Progenitor cell of endocrine pancreas (in vitro differentiated cells): ENCODE results near the gene GPR149. TPM values are rescaled to one million over a fixed set of nuclear protein-coding genes. Genes with fewer than 3 reads are reported as not detected.

Experiments used
- DNase-seq: peaks from one replicate; pipeline ENCODE4 v3.0.0; 2021; ENCODE audit warnings: low spot score; ENCODE audit not compliant: unreplicated experiment
- H3K27ac Mint-ChIP-seq: 2 replicates; pipeline ENCODE4 v1.8.0; 2021; ENCODE audit warnings: mild to moderate bottlenecking, moderate library complexity, mixed read lengths
- H3K27me3 Mint-ChIP-seq: 2 replicates; pipeline ENCODE4 v1.8.0; 2021; ENCODE audit warnings: mixed read lengths
- H3K36me3 Mint-ChIP-seq: 2 replicates; pipeline ENCODE4 v1.8.0; 2022; ENCODE audit warnings: mixed read lengths; ENCODE audit not compliant: insufficient read depth
- H3K4me1 Mint-ChIP-seq: 2 replicates; pipeline ENCODE4 v1.8.0; 2021; ENCODE audit warnings: low read depth, mixed read lengths
- H3K4me3 Mint-ChIP-seq: 2 replicates; pipeline ENCODE4 v1.8.0; 2021; ENCODE audit warnings: low read depth, mild to moderate bottlenecking, moderate library complexity, mixed read lengths
- H3K9me3 Mint-ChIP-seq: 2 replicates; pipeline ENCODE4 v1.8.0; 2021; ENCODE audit warnings: low read depth, mixed read lengths
- CTCF ChIP-seq: fragments of 200-600 bp; sonication (generic); IDR thresholded peaks from one replicate; pipeline ENCODE4 v1.5.0; 2021; ENCODE audit warnings: antibody characterized with exemption, mild to moderate bottlenecking; ENCODE audit not compliant: unreplicated experiment
- total RNA-seq: library from RNA; stranded (reverse); gene quantifications from 2 replicates; pipeline ENCODE4 v1.2.1, GENCODE V29; 2021

GPR149 gene
- total RNA-seq, 1 donor from 2014 or later = not detected

- Mint-ChIP-seq H3K4me3 (peak within 1 kb of the TSS; percentile 94), H3K27me3 (no peaks in the 10 kb centered on the region), H3K9me3 (no peaks in the 10 kb centered on the region), H3K27ac (peak within 1 kb of the TSS; percentile 99), H3K4me1 (peaks cover 20% of the 10 kb centered on the region), H3K36me3 (peaks cover 2% of the 10 kb centered on the region)
- DNase-seq = peak; percentile 83
- TF ChIP-seq CTCF = no peak
These were observed 105.9 kb downstream of the GPR149 start, which contains the start of gene DHX36 for GRCh38 chr3:154323891-154324738. Gene DHX36 (minus strand): TSS chr3:154324487. CDS start chr3:154324416, 71 bp downstream.

- Mint-ChIP-seq H3K9me3 (no peaks in the 10 kb centered on the region), H3K27ac (peak overlapping the region; percentile 56), H3K36me3 (peaks cover 23% of the 10 kb centered on the region), H3K4me1 (peaks cover 13% of the 10 kb centered on the region), H3K27me3 (no peaks in the 10 kb centered on the region), H3K4me3 (no peak overlapping the region)
- TF ChIP-seq CTCF = no peak
- DNase-seq = no peak
These were observed 112.8 kb downstream of the GPR149 start for GRCh38 chr3:154316974-154317767.

- H3K4me3 Mint-ChIP-seq = no peak overlapping the region
- no peak overlapping the region for H3K27ac Mint-ChIP-seq
- no peaks in the 10 kb centered on the region for H3K9me3 Mint-ChIP-seq
- peaks cover 7% of the 10 kb centered on the region for H3K4me1 Mint-ChIP-seq
- H3K36me3 Mint-ChIP-seq = peaks cover 25% of the 10 kb centered on the region
- H3K27me3 Mint-ChIP-seq = no peaks in the 10 kb centered on the region
- no peak for TF ChIP-seq CTCF
- DNase-seq = no peak
These were observed 115.8 kb downstream of the GPR149 start for GRCh38 chr3:154314152-154314551.

DNA sequence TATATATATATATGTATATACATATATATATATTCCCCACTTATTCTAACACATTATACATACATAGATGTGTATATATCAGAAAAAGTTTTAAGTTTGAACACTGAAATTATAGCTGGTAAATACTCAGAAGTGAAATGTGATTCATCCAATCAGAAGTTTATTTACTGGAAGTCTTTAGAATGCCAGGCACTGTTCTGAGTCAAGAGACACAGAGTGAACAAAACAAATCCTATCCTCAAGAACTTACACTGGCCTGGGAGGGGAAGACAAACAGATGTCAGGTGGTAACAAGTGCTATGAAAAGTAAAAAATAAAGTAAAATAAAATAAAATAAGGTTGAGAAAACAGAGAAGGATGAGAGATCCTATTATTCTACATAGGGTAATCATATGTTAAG is 119.2 kb downstream of the GPR149 start:
- Mint-ChIP-seq H3K9me3 (no peaks in the 10 kb centered on the region), H3K27ac (no peak overlapping the region), H3K4me3 (no peak overlapping the region), H3K27me3 (no peaks in the 10 kb centered on the region), H3K4me1 (no peaks in the 10 kb centered on the region), H3K36me3 (peaks cover 35% of the 10 kb centered on the region)
- no peak for TF ChIP-seq CTCF
- no peak for DNase-seq

GRCh38 chr3:154307363-154307762 is 122.6 kb downstream of the GPR149 start:
- H3K9me3 Mint-ChIP-seq = no peaks in the 10 kb centered on the region
- TF ChIP-seq CTCF = no peak
- DNase-seq = no peak
- H3K4me1 Mint-ChIP-seq = no peaks in the 10 kb centered on the region
- no peak overlapping the region for H3K4me3 Mint-ChIP-seq
- H3K27ac Mint-ChIP-seq = no peak overlapping the region
- H3K36me3 Mint-ChIP-seq = peaks cover 27% of the 10 kb centered on the region
- H3K27me3 Mint-ChIP-seq = no peaks in the 10 kb centered on the region
